SH-SY5Y (cell line): ENCODE results near the gene ENO4.

ENCODE experiments used
- GATA2 ChIP-seq: IDR thresholded peaks from 2 replicates; pipeline ENCODE4 v1.6.1; 2011; ENCODE audit warnings: mild to moderate bottlenecking, low read depth, low read length
- GATA3 ChIP-seq: IDR thresholded peaks from 2 replicates; pipeline ENCODE4 v1.6.1; 2011; ENCODE audit warnings: low read depth, mild to moderate bottlenecking, low read length, moderate library complexity

- TF ChIP-seq GATA3 (no peak), GATA2 (no peak)
Observed at GRCh38 chr10:116840389-116841075, 8.8 kb upstream of the ENO4 start.
